GM13977 (cell line): Measurements from ENCODE around the gene SESTD1.

ENCODE experiments used
- DNase-seq: peaks from one replicate; pipeline ENCODE4 v3.0.0; 2012; ENCODE audit warnings: low spot score
- in situ Hi-C: fragments of 300-500 bp; cut with MboI; formaldehyde crosslinking; loops from one replicate; pipeline ENCODE4 v1.12.0; 2022; ENCODE audit warnings: low sequenced_read_pairs, low pct_unique_long_range_greater_than_20kb, mixed read lengths, inconsistent platforms; ENCODE audit not compliant: unreplicated experiment
- TF ChIP-seq, protein P1 (sequence below): IDR thresholded peaks from 2 replicates; pipeline ENCODE4 v1.5.1; 2012; ENCODE audit warnings: mild to moderate bottlenecking, control low read depth; ENCODE audit not compliant: insufficient read depth; ENCODE audit errors: extremely low read depth, missing control alignments

The SESTD1 gene

GRCh38 chr2:179180242-179180641 lies 84.4 kb downstream of the SESTD1 start:
- in situ Hi-C loops = no loop called here
- no peak for DNase-seq
- TF ChIP-seq, protein P1, sequence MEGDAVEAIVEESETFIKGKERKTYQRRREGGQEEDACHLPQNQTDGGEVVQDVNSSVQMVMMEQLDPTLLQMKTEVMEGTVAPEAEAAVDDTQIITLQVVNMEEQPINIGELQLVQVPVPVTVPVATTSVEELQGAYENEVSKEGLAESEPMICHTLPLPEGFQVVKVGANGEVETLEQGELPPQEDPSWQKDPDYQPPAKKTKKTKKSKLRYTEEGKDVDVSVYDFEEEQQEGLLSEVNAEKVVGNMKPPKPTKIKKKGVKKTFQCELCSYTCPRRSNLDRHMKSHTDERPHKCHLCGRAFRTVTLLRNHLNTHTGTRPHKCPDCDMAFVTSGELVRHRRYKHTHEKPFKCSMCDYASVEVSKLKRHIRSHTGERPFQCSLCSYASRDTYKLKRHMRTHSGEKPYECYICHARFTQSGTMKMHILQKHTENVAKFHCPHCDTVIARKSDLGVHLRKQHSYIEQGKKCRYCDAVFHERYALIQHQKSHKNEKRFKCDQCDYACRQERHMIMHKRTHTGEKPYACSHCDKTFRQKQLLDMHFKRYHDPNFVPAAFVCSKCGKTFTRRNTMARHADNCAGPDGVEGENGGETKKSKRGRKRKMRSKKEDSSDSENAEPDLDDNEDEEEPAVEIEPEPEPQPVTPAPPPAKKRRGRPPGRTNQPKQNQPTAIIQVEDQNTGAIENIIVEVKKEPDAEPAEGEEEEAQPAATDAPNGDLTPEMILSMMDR = no peak

DNA sequence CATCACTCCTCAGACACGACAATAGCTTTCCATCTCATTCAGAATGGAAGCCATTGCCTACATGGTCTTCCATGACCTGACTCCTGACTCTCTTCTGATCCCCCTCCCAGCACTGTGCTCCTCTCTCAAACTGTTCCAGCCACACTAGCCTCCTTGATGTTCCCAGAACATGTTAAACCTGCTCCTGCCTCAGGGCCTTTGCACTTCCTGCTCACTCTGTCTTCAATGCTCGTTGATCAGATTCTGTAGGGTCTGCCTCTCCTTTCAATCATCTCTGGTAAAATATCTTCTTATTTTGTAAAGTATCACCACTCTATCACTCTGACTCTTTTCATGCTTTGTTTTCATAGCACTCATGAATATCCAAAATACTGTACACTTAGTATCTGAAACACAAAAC lies 84.9 kb downstream of the SESTD1 start:
- TF ChIP-seq, protein P1 = no peak
- in situ Hi-C loops = no loop called here
- no peak for DNase-seq

- TF ChIP-seq, protein P1 = no peak
- in situ Hi-C loops = no loop called here
- DNase-seq = no peak
These were observed 86.9 kb downstream of the SESTD1 start for GRCh38 chr2:179177694-179178093.

DNA sequence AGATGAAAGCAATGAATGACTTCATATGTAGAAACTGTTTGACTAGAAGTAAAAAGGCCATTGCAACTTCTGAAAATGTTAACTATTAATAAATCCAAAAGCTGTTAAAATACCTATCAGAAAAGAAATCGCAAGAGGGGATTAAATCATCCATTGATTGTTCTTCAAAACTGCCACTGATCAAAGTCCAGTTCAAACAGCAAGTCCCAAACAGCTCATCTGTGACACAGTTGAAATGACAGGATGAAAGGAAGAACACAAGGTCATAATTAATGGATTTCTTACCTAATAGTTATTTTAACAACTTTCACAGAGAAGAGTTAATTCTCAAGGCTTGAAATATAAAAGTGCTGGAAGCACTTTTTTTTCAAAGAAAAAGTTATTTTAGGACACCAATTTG lies 90.4 kb downstream of the SESTD1 start:
- TF ChIP-seq, protein P1 = no peak
- in situ Hi-C loops = no loop called here
- no peak for DNase-seq

DNA sequence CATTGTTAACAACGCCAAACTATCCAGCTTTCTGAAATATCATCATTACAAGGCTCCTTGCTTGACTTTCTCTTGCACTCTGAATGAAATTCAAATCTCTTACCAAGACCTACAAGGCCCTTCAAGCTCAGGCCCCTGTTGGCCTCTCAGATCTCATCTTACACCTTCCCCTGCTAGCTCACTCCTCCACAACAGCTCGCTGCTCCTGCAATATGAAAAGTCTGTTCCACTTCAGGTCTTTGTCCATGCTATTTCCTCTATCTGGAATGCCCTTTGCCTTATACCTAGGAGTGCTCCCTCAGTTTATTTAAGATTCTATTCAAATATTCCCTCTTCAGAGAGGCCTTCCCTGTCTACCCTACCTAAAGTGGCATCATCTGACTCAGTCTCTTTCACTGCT lies 91.7 kb downstream of the SESTD1 start:
- in situ Hi-C loops = no loop called here
- DNase-seq = no peak

GRCh38 chr2:179171371-179171770 lies 93.3 kb downstream of the SESTD1 start:
- no peak for DNase-seq
- in situ Hi-C loops = no loop called here
- TF ChIP-seq, protein P1 = no peak

More for the DNA sequence above, 91.7 kb downstream of the SESTD1 start:
- TF ChIP-seq, protein P1 = no peak

DNA sequence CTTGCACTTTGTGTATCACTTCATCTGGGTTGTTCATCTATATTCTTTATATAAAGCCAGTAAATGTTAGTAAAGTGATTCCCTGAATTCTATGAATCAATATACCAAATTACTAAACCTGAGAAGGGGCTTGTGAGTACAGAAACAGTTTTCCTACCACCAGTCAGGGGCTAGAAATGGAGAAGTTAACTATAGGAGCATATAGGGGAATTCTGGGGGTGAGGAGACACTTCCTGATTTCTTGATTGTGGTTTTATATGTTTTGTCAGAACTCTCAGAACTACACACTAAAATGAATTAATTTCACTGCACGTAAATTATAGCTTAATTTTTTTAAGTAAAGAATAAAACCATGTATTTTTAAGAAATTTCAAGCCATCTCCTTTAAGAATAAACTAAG lies 93.7 kb downstream of the SESTD1 start:
- DNase-seq = no peak
- in situ Hi-C loops = no loop called here
- TF ChIP-seq, protein P1 = no peak
